GM21360 (cell line): ENCODE measurements around the gene SEMA4D.
"Not testable (repeated sequence)": the region's sequence is repeated elsewhere in the genome, so short reads cannot be mapped to it uniquely, and the experiment has no call there.

Experiments
- ATAC-seq: cut with Tn5 transposase; IDR thresholded peaks from one replicate; pipeline ENCODE4 v1.9.1; 2021; ENCODE audit warnings: mild to moderate bottlenecking, moderate library complexity; ENCODE audit not compliant: unreplicated experiment

Gene SEMA4D

DNA sequence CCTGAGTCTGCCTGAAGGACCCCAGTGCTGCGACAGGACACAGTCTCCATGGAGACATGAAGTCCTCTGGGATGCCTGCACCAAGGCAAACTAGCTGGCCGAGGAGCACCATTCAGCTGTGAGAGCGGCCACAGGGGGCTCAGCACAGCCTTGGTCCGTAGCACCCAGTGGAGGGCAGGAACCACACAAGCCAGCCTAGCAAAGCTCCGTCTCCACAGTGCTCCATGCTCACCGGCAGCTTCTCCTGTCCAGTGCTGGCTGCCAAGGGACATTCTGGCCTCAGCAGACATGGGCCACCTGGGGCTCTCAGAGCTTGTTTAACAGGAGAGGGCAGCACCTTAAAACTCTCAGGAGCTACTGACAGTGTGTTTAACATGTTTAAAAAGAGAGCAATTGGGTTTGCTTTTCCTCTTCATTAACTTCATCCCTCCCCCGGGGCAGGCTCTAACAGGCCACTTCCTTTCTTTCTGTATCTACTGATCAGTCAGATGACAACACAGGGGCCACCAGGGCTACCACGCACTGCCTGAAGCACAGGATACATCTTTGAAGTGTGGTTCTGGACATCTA is 122.6 kb downstream of the SEMA4D start:
- no peak for ATAC-seq

DNA sequence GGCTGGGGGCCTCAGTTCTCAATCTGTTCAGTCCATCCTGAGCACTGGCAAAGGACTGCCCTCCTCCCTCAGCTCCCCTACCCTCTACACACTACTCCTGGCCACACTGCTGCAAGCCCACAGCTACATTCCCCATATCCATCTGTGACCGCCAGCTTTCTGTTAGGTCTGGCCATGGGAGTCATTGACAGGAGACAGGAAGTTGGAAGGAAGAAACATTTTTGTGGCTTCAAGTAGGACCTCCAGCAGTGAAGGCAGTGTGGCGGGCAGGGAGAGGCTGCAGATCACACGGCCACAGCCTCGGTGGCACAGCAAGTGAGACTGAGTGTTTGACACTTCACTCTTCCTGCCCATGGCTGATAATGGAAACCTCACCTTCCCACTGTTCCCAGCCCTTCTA is 123.7 kb downstream of the SEMA4D start:
- ATAC-seq: no peak

DNA sequence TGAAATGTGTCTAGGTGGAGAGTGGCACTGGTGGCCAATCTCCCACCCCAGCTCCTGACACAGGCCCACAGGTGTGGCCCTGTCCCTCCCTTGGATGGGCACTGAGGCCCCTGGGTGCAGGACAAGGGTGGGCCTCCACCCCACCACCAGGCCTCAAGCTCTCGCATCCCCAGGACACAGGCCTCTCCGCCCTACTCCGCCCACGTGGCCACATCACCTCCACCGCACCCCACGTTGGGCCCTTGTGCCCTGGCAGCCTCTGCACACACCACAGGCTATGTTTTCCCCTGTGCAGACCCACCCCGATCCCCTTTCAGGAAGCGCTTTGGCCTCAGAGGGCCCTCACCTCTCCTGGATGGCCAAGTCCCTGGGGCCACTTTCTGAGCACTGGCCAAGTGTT is 124.9 kb downstream of the SEMA4D start:
- no peak for ATAC-seq

DNA sequence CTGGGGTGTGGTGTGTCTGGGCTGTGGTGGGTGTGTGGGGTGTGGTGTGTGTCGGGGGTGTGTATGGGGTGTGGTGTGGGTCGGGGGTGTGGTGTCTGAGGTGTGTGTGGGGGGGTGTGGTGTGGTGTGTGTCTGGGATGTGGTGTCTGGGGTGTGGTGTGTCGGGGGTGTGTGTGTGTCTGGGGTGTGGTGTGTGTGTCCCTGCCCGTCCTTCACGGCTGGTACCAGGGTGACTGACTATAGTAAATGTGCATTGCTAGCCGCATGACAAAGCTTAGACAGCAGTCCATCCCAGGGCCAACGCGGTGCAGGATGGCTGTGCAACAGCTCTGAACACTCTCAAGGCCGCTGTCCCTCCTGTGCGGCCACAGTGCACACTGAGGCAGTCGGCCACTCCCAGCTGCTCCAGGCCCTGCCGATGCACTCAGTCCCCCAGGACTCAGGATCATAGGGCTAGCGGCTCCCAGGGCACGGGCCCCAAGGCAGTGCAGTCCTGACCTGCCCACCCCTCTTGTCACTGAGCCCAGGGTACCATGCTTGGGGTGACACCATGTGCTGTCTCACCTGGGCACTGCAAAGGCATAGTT is 125.6 kb downstream of the SEMA4D start:
- no peak for ATAC-seq

DNA sequence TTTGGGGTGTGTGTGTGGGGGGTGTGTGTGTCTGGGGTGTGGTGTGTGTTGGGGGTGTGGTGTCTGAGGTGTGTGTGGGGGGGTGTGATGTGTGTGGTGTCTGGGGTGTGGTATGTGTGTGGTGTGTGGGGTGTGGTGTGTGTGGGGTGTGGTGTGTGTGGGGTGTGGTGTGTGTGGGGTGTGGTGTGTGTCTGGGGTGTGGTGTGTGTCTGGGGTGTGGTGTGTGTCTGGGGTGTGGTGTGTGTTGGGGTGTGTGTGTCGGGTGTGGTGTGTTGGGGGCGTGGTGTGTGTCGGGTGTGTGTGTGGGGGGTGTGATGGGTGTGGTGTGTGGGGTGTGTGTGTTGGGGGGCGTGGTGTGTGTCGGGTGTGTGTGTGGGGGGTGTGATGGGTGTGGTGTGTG is 126.1 kb downstream of the SEMA4D start:
- ATAC-seq: not testable (repeated sequence)

DNA sequence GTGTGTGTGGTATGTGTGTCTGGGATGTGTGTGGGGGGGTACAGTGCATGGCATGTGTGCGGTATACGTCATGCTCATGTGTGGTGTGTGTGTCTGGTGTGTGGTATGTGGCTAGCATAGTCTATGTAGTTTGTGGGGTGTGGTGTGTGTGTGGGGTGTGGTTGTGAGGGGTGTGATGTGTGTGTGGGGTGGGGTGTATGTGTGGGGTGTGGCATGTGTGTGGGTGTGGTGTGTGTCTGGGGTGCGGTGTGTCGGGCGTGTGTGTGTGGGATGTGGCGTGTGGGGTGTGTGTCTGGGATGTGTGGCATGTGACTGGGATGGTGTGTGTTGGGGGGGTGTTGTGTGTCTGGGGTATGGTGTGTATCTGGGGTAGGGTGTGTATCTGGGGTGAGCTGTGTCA is 127.3 kb downstream of the SEMA4D start:
- ATAC-seq: no peak

DNA sequence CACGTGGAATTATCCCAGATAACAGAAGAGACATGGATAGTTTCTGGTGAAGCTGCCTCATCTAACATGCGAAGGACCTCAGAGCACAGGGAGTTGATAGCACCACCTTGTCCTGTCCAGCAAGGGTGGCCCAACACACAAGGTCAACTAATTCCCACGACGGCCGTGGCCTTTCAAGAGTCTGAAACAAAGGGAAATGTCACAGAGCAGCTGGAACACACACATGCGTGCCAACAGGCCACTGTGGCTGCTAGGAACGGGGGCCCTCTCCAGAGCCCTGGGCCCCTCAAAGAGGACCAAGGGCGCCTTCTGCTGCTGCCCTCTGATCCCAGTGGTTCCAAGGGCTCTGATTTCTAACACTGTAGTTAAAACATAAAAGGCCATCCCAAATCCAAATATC is 128.9 kb downstream of the SEMA4D start:
- no peak for ATAC-seq

DNA sequence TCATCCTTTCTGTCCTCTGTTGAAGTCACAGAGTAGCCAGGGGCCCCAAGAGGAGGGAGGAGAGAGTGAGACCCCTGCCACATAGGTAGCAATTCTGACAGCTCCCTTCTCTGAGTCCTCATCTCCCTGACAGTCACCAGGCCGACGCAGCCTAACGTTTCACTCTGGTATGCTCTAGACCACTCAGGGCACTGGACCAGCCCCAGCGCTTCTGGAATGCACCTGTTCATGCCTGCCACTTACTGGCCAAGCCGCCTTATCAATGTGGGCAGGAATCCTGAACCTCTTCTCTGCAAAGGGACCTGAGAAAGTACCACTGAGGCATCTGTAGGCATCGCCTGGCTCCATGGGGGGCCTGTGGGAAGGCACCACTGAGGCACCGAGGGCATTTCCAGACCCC is 129.4 kb downstream of the SEMA4D start:
- ATAC-seq: no peak

DNA sequence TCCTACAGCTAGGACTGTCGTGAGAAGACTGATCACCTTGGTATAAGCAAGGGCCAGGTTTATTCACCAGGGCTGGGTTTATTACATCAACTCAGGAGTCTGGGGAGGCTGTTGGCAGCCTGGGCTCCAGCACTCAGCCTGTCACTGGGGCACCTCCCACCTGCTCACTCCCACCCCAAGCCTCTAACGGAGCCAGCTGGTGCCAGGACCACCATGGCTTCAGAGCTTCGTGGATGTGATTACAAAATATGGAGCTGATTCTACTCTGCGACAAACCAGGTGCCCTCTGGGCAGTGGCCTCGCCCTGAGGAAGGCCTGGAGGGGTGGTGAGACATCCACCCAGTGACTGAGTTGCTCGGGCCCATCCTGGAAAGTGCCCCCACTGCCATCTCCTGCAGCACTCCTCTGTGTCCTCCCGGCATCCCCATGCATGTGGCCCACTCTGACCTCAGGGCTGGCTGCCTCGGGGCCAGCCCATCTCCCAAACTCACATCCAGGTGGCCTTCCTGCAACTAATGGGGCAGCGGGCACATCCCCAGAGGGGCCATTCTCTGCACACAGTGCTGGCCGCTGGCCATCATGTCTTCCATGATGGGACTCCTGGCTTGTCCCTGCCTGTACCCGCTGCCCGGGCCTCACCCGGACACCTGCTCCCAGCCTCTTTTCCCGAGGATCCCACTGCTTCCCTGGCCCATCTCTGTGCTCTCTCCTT is 130.0 kb downstream of the SEMA4D start:
- no peak for ATAC-seq

DNA sequence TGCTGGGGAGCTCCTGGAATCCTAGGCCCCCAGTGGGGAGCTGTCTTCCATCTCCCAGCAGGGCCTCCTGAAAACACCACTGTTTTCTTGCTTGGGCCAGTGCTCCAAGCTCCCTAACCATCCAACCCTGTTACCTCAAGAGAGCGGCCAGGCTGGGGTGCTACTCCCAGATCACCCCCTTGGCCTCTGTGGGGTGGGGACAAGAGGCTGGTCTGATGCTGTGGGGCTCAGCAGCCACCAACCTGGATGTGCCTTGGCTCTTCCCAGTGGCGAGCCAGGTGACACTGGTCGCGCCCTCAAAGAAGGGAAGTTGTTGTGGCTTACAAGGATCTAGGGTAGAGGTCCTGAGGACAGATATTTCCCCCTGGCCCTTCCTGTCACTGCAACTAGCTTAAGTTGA is 130.6 kb downstream of the SEMA4D start:
- no peak for ATAC-seq

DNA sequence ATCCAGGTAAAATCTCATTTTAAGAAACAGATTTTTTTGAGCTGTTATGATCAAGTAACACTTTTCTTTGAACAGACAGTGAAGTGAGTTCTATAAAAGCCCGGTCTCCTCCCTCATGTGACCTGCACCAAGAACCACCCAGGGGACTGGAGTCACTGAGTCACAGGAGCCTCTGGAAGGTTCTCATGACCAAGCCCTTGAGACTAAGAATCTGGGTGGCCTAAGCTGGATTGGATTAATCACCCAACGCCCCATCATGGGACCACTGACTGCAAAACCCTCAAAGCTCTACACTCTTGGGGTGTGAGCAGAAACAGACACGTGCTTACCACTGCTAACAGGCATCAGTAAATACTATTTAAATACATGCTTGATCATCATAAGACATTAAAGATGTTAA is 131.2 kb downstream of the SEMA4D start:
- ATAC-seq: no peak

DNA sequence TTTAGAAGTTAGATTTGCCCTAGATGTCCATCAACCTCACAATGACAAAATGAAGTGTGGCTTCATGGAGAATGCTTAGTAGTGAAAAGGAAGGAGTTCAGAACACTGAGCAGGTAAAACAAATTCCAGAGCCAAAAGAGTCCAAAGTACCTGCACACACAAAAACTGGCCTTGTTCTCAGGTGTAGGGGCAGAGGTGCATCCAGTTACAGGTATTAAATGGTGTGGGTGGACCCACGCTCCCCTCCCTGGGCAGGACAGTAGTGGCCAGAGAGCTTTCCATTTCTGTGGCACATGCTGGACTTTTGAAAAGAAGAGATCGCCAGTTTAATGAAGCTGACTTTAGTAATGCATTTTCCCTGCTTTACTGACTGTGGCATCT is 132.4 kb downstream of the SEMA4D start:
- no peak for ATAC-seq

DNA sequence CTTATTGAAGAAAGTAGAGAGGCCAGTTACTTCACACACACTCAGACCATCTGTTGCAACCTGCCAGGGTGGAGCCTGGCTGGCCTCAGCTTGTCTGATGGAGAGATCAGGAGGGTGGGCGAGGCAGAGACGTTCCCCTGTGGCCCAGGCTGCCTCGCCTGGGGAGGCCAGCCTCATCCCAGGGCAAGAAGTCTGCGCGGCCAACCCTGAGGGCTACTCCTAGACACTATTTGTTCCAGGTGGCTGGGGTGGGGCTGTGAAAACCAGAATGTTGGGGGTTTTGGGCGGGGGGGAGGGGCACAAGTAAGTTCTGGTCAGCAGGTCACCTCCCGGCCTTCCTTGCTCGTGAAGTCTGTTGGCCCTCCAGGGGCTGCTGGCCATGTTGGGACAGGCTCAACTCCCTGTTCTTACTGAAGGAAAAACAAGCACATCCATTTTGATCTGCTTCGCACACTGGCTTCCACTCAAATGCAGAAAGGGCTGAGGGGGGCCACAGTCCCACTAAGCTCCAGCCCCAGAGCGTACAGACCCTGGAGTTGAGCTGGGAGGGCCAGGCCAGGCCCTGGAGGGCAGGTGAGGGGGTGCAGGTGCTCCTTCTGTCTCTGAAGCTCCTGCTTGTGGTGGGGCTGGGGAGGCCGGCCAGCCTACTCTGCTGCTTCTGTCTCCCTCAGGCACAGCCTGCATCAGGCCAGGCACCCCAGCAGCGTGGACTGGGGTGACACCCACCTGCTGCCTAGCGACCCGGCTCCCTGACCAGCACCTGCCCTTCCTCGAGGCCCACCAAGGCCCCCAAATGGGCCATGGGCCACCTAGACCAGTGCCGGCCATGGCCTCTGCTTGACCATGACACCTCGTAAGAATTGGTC is 133.0 kb downstream of the SEMA4D start:
- ATAC-seq: no peak

DNA sequence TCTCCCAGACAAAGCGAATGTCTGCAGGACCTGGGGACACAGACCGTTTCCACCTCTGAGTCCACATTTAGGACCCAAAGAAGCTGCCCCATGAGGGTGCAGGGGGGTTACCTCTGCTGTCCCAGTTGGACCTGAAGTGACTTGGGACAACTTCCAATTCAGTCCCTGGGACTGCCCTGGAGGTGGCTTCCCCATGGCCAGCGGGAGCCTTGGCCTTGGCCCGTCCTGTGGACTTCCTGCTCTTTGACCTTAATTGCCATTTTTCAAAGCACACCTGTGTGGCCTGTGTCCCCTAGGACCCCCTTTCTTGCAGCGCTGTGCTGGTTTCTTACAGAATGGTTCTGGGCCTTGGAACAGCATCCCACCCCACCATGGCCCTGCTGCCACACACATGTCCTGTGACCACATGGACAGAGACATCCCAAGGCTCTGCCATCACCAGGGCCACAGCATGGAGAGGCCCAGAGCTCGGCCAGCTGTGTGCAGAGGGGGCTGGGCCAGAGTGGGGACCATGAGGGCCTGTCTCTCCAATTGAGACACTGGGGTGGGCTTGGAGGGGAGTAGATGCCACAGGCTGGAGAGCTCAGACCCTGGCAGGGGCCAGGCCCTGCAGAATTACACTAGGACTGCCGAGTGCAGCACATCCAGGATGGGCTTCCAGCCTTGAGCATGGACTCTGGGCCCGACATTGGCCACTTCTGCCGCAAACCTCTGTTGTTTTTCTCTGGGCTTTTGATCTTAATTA is 133.8 kb downstream of the SEMA4D start:
- no peak for ATAC-seq

DNA sequence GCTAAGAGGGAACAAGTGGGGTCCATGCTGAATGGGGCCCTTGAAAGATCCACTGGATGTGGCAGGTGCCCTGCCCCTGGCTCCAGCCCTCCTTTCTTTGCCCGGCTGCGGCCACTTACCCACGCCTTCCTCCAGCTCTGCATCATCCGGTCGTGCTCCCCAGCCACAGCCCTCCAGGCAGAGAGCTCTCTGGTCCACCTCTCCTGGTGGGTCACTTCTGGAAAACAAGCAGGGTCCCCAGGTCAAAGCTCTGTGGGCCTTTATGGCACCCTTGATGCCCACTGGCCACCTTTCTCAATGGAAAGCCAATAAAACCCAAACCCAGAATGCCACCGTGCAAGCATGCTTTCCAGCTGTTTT is 134.6 kb downstream of the SEMA4D start:
- no peak for ATAC-seq

DNA sequence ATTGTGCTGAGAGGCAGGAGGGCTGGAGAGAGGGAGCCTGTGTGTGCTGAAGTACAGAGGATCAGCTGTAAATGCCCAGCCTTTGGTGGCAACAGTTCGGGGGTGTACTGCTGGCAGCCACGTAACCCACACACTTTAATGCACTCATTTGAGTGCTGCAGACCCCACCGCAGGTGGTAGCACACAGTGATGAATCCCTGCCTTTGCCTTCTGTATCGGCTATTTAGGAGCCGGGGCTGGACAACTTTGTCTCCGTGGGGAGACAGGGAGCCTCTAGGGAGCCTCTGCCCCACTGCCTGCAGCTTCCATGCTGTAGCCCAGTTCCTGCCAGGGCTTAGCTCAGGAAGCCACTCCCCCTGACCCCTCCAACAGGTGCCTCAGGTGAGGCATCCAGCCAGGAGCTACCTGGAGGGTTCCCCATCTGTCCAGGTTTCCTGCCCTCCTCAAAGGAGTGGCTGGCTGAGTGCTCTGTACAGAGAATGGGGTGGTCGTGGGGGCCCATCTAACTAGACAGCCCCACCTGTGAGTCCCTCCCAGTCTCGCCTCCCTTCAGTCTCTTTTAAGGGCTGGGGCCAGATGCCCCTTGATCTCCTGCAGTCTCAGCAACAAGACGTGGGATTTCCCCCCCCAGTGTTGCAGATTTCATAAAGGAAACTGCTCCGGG is 135.1 kb downstream of the SEMA4D start:
- ATAC-seq: no peak

DNA sequence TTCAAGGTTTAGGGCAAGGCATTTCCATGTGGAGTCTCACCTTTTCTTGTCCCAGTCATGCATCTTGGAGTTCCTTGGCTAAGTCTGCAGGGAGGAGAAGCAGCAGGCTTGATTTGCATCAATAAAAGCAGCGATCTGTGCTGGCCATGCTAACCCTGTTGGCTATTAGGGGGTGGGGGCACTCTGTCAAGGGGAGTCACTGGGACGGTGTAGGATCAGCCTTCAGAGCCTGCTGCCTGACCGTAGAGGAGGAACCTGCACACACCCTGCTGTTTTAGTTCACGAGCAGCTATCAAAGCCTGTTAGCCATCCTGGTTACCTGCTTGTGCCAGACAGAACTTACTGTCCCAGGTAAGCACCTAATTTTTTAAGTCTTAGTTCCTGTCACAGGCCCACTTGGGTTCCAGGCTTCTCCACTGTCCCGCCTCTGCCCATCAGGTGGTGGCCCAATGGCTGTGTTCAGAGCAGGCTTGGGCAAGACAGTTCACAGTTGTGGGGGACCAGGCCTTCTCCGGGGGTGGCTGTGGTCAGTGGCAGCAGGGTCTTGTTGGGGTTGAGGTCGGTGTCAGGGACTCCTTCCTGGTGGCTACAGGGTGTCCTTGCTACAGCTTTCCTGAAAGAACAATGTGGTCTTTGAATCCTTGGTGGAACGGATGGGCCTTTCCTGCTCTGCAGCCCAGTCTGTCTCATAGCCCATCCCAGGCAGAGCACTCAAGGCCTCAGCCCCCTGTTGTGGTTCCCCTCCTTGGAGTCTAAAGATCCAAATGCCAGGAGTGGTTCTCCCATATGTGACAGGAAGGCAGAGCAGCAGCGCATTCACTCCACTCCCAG is 135.9 kb downstream of the SEMA4D start:
- no peak for ATAC-seq

DNA sequence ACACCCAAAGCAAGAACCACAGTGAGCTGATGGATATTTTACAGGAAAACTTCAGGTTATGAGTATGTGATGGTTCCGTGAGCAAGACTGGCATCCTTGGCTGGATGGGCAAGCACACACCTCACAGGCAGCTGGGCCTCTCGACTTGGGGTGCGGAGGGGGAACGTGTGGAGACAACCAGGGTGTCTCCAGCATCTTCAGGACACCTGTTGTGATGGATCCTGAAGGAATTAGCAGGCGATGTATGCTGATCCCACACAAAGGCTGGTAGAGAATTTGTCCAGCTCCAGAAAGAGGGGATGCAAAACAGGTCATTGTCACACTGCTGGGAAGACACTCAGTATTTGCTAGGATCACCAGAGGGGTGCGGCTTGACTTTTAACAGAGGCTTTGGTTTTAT is 136.9 kb downstream of the SEMA4D start:
- no peak for ATAC-seq

DNA sequence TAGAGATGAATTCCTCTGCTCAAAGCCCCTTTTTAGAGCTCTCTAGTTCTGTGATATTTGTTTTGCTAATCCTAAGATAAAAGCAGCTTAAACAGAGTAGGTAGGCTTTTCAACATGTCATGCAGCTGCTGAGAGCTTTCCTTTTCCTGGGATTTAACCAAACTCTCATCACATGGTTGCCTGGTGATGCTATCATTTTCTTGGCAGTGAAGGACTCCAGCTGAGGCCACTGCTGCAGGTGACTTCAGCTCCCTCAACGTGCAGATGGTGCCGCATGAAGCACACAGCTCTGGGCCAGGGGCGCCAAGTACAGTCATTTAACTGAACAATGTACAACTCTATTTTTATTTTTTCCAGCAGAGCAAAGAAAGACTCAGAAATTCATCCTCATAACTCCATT is 137.4 kb downstream of the SEMA4D start:
- no peak for ATAC-seq

DNA sequence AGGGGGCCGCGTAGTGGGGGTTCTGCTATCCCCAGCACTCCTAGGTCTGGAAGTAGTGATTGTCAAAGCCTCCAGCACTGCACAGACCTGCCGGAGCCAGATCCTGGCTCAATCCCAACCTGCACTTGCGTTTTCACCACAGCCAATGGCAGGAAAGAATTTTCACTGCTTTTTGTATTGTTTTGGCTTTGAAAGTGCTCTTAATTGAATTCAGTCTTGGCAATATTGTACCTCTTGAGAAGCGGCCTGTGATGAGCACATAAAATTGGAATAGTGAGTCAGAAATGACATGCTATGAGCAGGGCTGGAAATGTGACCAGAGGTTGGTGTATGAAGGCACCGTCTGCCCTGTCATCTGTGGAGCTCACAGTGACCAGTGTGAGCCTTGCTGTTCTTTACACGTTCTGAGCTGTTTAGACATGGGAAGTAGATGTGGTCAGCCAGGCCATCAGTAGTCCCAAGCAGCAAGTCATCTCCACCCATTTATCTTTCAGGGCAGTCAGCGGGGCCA is 138.1 kb downstream of the SEMA4D start:
- no peak for ATAC-seq
